ENCODE measurements around the gene DYSF. TPM values are rescaled to one million over a fixed set of nuclear protein-coding genes. Genes with fewer than 3 reads are reported as not detected.

DYSF gene
- total RNA-seq, 1 experiment from 2014 or later, result 0.31 TPM

GRCh38 chr2:71576541-71576940 is 123.2 kb downstream of the DYSF start:
- ATAC-seq, result no peak
- no peaks in the 10 kb centered on the region for H3K27me3 ChIP-seq (ENCODE audit: control insufficient read depth, insufficient read depth, low read length)
- intact Hi-C loops (cut with micrococcal nuclease; ENCODE audit: unreplicated experiment) (no loop called here), in situ Hi-C loops (cut with HindIII; ENCODE audit: low pct_unique_long_range_greater_than_20kb, low sequenced_read_pairs) (no loop called here)
- no peak overlapping the region for H3K27ac ChIP-seq (ENCODE audit: low read length)
- H3K4me1 ChIP-seq (ENCODE audit: control insufficient read depth, insufficient read depth, low read length), result no peaks in the 10 kb centered on the region
- no peak overlapping the region for H3K4me3 ChIP-seq (ENCODE audit: low read depth in 2 of 2, low read length in 2 of 2)
- DNase-seq (ENCODE audit: low read depth, low spot score), result no peak
- CTCF ChIA-PET, result interaction anchor here (0.7 kb wide), 1 partner anchor 42 kb away, joined by 5 read pairs; no protein-coding TSS in a partner anchor
- no TSS peak for BruUV-seq (replicated peaks)
- no peaks in the 10 kb centered on the region for H3K36me3 ChIP-seq (ENCODE audit: control insufficient read depth, insufficient read depth, low read length)
- no peaks in the 10 kb centered on the region for H3K9me3 ChIP-seq (ENCODE audit: control insufficient read depth, insufficient read depth, low read depth, low read length)
- TF ChIP-seq, protein P1, sequence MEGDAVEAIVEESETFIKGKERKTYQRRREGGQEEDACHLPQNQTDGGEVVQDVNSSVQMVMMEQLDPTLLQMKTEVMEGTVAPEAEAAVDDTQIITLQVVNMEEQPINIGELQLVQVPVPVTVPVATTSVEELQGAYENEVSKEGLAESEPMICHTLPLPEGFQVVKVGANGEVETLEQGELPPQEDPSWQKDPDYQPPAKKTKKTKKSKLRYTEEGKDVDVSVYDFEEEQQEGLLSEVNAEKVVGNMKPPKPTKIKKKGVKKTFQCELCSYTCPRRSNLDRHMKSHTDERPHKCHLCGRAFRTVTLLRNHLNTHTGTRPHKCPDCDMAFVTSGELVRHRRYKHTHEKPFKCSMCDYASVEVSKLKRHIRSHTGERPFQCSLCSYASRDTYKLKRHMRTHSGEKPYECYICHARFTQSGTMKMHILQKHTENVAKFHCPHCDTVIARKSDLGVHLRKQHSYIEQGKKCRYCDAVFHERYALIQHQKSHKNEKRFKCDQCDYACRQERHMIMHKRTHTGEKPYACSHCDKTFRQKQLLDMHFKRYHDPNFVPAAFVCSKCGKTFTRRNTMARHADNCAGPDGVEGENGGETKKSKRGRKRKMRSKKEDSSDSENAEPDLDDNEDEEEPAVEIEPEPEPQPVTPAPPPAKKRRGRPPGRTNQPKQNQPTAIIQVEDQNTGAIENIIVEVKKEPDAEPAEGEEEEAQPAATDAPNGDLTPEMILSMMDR (IDR thresholded peaks at IDR 0.05), result no peak
- TF ChIP-seq SIN3A (IDR thresholded peaks at IDR 0.05; ENCODE audit: borderline replicate concordance, insufficient read depth, low read depth, low read length) (no peak), REST (IDR thresholded peaks at IDR 0.05; ENCODE audit: insufficient read depth in 1 of 2, low read depth in 2 of 2, low read length in 1 of 2) (no peak), POLR2AphosphoS5 (IDR thresholded peaks at IDR 0.05; ENCODE audit: low read depth, low read length) (no peak), TCF7L2 (IDR thresholded peaks at IDR 0.05; ENCODE audit: low read depth, low read length) (no peak)
- POLR2A ChIA-PET, result no interaction called here

- intact Hi-C loops (cut with micrococcal nuclease; ENCODE audit: unreplicated experiment) (no loop called here), in situ Hi-C loops (cut with HindIII; ENCODE audit: low pct_unique_long_range_greater_than_20kb, low sequenced_read_pairs) (no loop called here)
- CTCF ChIA-PET, result no interaction called here
- no TSS peak for BruUV-seq (replicated peaks)
- Histone ChIP-seq H3K9me3 (ENCODE audit: control insufficient read depth, insufficient read depth, low read depth, low read length) (no peaks in the 10 kb centered on the region), H3K4me3 (ENCODE audit: low read depth in 2 of 2, low read length in 2 of 2) (no peak overlapping the region), H3K27me3 (ENCODE audit: control insufficient read depth, insufficient read depth, low read length) (no peaks in the 10 kb centered on the region), H3K36me3 (ENCODE audit: control insufficient read depth, insufficient read depth, low read length) (no peaks in the 10 kb centered on the region), H3K27ac (ENCODE audit: low read length) (no peak overlapping the region), H3K4me1 (ENCODE audit: control insufficient read depth, insufficient read depth, low read length) (no peaks in the 10 kb centered on the region)
- TF ChIP-seq POLR2AphosphoS5 (IDR thresholded peaks at IDR 0.05; ENCODE audit: low read depth, low read length) (no peak), SIN3A (IDR thresholded peaks at IDR 0.05; ENCODE audit: borderline replicate concordance, insufficient read depth, low read depth, low read length) (no peak), REST (IDR thresholded peaks at IDR 0.05; ENCODE audit: insufficient read depth in 1 of 2, low read depth in 2 of 2, low read length in 1 of 2) (no peak), TCF7L2 (IDR thresholded peaks at IDR 0.05; ENCODE audit: low read depth, low read length) (no peak)
- TF ChIP-seq, protein P1 (IDR thresholded peaks at IDR 0.05), result no peak
- no peak for DNase-seq (ENCODE audit: low read depth, low spot score)
- no peak for ATAC-seq
- POLR2A ChIA-PET, result no interaction called here
Measured at GRCh38 chr2:71577209-71577608, 123.8 kb downstream of the DYSF start.
